HepG2 (cell line): ENCODE results near the gene MYO9A.
"Not testable (repeated sequence)": the region's sequence is repeated elsewhere in the genome, so short reads cannot be mapped to it uniquely, and the experiment has no call there.

Source experiments
- REST ChIP-seq, 2 experiments: IDR thresholded peaks; 2 replicates each; pipeline ENCODE4 v1.6.1; 2011 to 2012; ENCODE audit warnings: low read length in 2 of 2, borderline replicate concordance in 1 of 2, low read depth in 1 of 2, mild to moderate bottlenecking in 1 of 2, moderate library complexity in 1 of 2
- TF ChIP-seq, protein P1 (sequence below): sonication (generic); formaldehyde crosslinking; IDR thresholded peaks from 2 replicates; pipeline ENCODE4 v1.5.0; 2020; ENCODE audit warnings: mild to moderate bottlenecking, missing genetic modification reagents, moderate library complexity
- TF ChIP-seq, protein P2 (sequence below): sonication (generic); formaldehyde crosslinking; IDR thresholded peaks from 2 replicates; pipeline ENCODE4 v1.9.0; 2022; ENCODE audit warnings: low read depth, missing genetic modification reagents

DNA sequence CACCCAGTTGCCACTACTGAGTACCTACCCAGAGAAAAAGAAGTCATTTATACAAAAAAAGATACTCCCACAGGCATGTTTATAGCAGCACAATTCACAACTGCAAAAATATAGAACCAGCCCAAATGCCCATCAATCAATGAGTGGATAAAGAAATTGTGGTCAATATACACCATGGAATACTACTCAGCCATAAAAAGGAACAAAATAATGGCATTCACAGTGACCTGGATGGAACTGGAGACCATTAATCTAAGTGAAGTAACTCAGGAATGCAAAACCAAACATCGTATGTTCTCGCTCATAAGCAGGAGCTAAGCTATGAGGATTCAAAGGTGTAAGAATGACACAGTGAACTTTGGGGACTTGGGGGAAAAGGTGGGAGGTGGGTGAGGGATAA lies 61.7 kb downstream of the MYO9A start:
- TF ChIP-seq, protein P1, sequence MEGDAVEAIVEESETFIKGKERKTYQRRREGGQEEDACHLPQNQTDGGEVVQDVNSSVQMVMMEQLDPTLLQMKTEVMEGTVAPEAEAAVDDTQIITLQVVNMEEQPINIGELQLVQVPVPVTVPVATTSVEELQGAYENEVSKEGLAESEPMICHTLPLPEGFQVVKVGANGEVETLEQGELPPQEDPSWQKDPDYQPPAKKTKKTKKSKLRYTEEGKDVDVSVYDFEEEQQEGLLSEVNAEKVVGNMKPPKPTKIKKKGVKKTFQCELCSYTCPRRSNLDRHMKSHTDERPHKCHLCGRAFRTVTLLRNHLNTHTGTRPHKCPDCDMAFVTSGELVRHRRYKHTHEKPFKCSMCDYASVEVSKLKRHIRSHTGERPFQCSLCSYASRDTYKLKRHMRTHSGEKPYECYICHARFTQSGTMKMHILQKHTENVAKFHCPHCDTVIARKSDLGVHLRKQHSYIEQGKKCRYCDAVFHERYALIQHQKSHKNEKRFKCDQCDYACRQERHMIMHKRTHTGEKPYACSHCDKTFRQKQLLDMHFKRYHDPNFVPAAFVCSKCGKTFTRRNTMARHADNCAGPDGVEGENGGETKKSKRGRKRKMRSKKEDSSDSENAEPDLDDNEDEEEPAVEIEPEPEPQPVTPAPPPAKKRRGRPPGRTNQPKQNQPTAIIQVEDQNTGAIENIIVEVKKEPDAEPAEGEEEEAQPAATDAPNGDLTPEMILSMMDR, result not testable (repeated sequence)
- TF ChIP-seq, protein P2, sequence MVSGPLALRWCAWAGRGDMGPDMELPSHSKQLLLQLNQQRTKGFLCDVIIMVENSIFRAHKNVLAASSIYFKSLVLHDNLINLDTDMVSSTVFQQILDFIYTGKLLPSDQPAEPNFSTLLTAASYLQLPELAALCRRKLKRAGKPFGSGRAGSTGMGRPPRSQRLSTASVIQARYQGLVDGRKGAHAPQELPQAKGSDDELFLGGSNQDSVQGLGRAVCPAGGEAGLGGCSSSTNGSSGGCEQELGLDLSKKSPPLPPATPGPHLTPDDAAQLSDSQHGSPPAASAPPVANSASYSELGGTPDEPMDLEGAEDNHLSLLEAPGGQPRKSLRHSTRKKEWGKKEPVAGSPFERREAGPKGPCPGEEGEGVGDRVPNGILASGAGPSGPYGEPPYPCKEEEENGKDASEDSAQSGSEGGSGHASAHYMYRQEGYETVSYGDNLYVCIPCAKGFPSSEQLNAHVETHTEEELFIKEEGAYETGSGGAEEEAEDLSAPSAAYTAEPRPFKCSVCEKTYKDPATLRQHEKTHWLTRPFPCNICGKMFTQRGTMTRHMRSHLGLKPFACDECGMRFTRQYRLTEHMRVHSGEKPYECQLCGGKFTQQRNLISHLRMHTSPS (CRISPR knock-in tag), result not testable (repeated sequence)
- TF ChIP-seq REST (IDR thresholded peaks at IDR 0.05; ENCODE audit: borderline replicate concordance in 1 of 2, low read depth in 1 of 2, low read length in 2 of 2), result not testable (repeated sequence)
